PC-9 (cell line): ENCODE measurements around the gene RGL2. TPM values are rescaled to one million over a fixed set of nuclear protein-coding genes. Genes with fewer than 3 reads are reported as not detected.
A peak's percentile ranks its signal among the peaks of the same experiment; 100 is the strongest.

Experiments
- BruUV-seq: library from RNA; stranded (reverse); fragments of 400-500 nt; replicated peaks from 2 replicates; lab custom pipeline; 2021; lab: Mats Ljungman, UMichigan
- CTCF ChIA-PET: fragments of 300-600 bp; sonication (Branson Sonifier 250); formaldehyde crosslinking; loops from one replicate; lab custom pipeline; 2022; ENCODE audit warnings: antibody characterized with exemption; lab: Charles Lee
- POLR2A ChIA-PET: fragments of 300-600 bp; sonication (Branson Sonifier 250); formaldehyde crosslinking; loops from one replicate; lab custom pipeline; 2022; ENCODE audit warnings: antibody characterized with exemption; ENCODE audit not compliant: unreplicated experiment; lab: Charles Lee
- DNase-seq, 2 experiments: peaks; one replicate each; pipeline versions ENCODE4 v3.0.0 to v3.0.0-alpha.2; 2015 to 2022; ENCODE audit warnings: mixed read lengths in 1 of 2
- H2AFZ ChIP-seq: fragments of 200-600 bp; sonication (generic); 2 replicates; pipeline ENCODE4 v1.8.1; 2017; ENCODE audit warnings: antibody characterized with exemption
- H3F3A ChIP-seq: fragments of 200-600 bp; sonication (generic); 2 replicates; pipeline ENCODE4 v1.8.1; 2017; ENCODE audit warnings: antibody characterized with exemption, mild to moderate bottlenecking, low read depth; ENCODE audit not compliant: insufficient read depth
- H3K27ac ChIP-seq: fragments of 200-600 bp; sonication (generic); 2 replicates; pipeline ENCODE4 v1.6.1; 2016; ENCODE audit warnings: mixed run types
- H3K27me3 ChIP-seq: fragments of 200-600 bp; sonication (generic); 2 replicates; pipeline ENCODE4 v1.6.1; 2016; ENCODE audit warnings: low read depth, mixed run types; ENCODE audit not compliant: insufficient read depth
- H3K36me3 ChIP-seq: fragments of 200-600 bp; sonication (generic); 2 replicates; pipeline ENCODE4 v1.6.1; 2016; ENCODE audit warnings: low read depth, mixed run types
- H3K4me1 ChIP-seq: fragments of 200-600 bp; sonication (generic); replicated peaks from 2 replicates; pipeline ENCODE4 v1.6.1; 2016; ENCODE audit warnings: mixed run types; ENCODE audit not compliant: insufficient read depth
- H3K4me2 ChIP-seq: fragments of 200-600 bp; sonication (generic); 2 replicates; pipeline ENCODE4 v1.6.1; 2017; ENCODE audit warnings: mixed run types
- H3K4me3 ChIP-seq: fragments of 200-600 bp; sonication (generic); 2 replicates; pipeline ENCODE4 v1.6.1; 2016; ENCODE audit warnings: mixed run types
- H3K79me2 ChIP-seq: fragments of 200-600 bp; sonication (generic); 2 replicates; pipeline ENCODE4 v1.6.1; 2017; ENCODE audit warnings: low read depth, mixed run types
- H3K9me2 ChIP-seq: fragments of 200-600 bp; sonication (generic); 2 replicates; pipeline ENCODE4 v1.8.1; 2017; ENCODE audit warnings: mild to moderate bottlenecking; ENCODE audit not compliant: insufficient read depth
- H3K9me3 ChIP-seq: fragments of 200-600 bp; sonication (generic); 2 replicates; pipeline ENCODE4 v1.8.1; 2016; ENCODE audit warnings: low read depth; ENCODE audit not compliant: insufficient read depth
- H4K20me1 ChIP-seq: fragments of 200-600 bp; sonication (generic); 2 replicates; pipeline ENCODE4 v1.8.1; 2017; ENCODE audit not compliant: insufficient read depth
- EZH2 ChIP-seq: fragments of 200-600 bp; sonication (generic); IDR thresholded peaks from 2 replicates; pipeline ENCODE4 v1.8.0; 2017; ENCODE audit warnings: antibody characterized with exemption, low read depth
- intact Hi-C: fragments of 100-400 bp; cut with micrococcal nuclease; formaldehyde crosslinking; loops from one replicate; pipeline ENCODE4 v1.10.0; 2022; ENCODE audit not compliant: unreplicated experiment
- total RNA-seq: library from RNA; stranded (reverse); gene quantifications from 2 replicates; pipeline ENCODE4 v1.2.3, GENCODE V29; 2021
- TF ChIP-seq, protein P1 (sequence below): fragments of 200-600 bp; sonication (generic); conservative IDR thresholded peaks from 2 replicates; pipeline ENCODE4 v1.6.1; 2017; ENCODE audit warnings: mixed run types, antibody characterized with exemption, mild to moderate bottlenecking, moderate library complexity

The RGL2 gene
- total RNA-seq, 1 experiment from 2014 or later = 102 TPM

DNA sequence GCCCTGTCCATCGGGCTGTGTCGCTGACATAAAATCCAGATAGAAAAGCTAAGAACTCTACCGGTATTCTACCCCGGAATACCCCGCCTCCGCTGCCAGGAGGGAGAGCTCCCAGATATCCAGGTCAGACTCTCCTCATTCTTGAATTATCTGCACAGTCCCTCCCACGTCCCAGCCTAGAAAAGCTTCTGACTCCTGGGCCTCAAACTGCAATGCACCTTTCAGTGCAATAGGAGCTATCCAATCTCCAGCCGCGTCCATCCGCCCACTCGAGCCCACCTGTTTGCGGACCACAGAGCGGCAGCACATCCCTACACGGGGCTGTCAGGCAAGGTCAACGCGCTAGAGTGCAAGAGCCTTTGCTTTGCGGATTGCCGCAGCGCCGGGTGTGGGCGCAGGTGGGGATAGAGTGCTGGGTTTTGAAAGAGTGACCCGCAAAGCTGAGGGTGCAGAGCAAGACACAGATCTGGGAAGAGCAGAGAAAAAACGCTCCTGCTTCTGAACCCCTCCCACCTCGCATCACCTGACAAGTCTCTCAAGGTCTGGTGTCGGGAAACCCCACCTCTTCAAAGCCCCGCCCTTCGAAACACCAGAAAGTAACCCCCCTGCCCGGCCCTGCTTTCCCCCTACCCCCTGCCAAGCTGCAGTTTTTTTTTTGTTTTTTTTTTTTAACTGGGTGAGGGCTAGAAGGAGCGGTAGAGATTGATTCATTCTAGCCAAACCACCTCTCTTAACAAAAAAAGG is 13.8 kb upstream of the RGL2 start:
- Histone ChIP-seq H3K27ac (peak overlapping the region; percentile 72), H4K20me1 (peaks cover 6% of the 10 kb centered on the region; the same call in 1 of the 2 replicates), H3K9me3 (no peaks in the 10 kb centered on the region), H3K4me2 (peak overlapping the region; percentile 89), H3K27me3 (no peaks in the 10 kb centered on the region), H3K36me3 (no peaks in the 10 kb centered on the region), H3F3A (peaks cover 27% of the 10 kb centered on the region), H3K9me2 (no peaks in the 10 kb centered on the region), H2AFZ (peak overlapping the region; percentile 81; the same call in 1 of the 2 replicates), H3K4me1 (peaks cover 19% of the 10 kb centered on the region), H3K79me2 (peaks cover 42% of the 10 kb centered on the region), H3K4me3 (peak overlapping the region; percentile 81)
- CTCF ChIA-PET = interaction anchor here (0.6 to 1.5 kb wide), 5 partner anchors 13 to 1058 kb away, joined by 3 to 7 read pairs (median 4); no protein-coding TSS in a partner anchor
- peak; percentile 76 for DNase-seq
- TSS peak; percentile 4 for BruUV-seq
- intact Hi-C loops = loop anchor here (2.0 to 10.0 kb wide), 3 partner anchors 14 to 345 kb away; partner anchors contain the start of genes BRD2 and RGL2
- no peak for TF ChIP-seq EZH2
- TF ChIP-seq, protein P1, sequence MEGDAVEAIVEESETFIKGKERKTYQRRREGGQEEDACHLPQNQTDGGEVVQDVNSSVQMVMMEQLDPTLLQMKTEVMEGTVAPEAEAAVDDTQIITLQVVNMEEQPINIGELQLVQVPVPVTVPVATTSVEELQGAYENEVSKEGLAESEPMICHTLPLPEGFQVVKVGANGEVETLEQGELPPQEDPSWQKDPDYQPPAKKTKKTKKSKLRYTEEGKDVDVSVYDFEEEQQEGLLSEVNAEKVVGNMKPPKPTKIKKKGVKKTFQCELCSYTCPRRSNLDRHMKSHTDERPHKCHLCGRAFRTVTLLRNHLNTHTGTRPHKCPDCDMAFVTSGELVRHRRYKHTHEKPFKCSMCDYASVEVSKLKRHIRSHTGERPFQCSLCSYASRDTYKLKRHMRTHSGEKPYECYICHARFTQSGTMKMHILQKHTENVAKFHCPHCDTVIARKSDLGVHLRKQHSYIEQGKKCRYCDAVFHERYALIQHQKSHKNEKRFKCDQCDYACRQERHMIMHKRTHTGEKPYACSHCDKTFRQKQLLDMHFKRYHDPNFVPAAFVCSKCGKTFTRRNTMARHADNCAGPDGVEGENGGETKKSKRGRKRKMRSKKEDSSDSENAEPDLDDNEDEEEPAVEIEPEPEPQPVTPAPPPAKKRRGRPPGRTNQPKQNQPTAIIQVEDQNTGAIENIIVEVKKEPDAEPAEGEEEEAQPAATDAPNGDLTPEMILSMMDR = no peak
- POLR2A ChIA-PET = interaction anchor here (1.2 kb wide), 1 partner anchor 13 kb away, joined by 6 read pairs; no protein-coding TSS in a partner anchor

DNA sequence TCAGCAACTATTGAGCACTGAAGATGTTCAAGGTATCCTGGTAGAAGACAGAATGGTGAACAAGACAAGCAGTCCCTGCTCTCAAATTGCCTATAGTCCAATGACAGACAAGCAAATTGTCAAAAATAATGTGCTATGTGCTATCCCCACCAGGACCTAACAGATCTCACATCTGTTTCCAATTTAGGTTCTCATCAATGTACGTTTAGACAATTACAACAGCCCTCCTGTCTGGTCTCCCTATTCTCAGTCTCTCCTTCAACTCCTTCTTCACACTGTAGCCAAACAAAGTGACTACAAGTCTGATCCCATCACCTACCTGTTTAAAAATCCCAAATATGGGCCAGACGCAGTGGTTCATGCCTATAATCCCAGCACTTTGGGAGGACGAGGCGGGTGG is 7.6 kb upstream of the RGL2 start:
- Histone ChIP-seq H3K4me1 (peaks cover 5% of the 10 kb centered on the region; the same call in 1 of the 2 replicates), H3K9me3 (no peaks in the 10 kb centered on the region), H3K27ac (no peak overlapping the region), H2AFZ (no peak overlapping the region), H3K4me3 (no peak overlapping the region), H3K79me2 (peaks cover 31% of the 10 kb centered on the region), H4K20me1 (no peaks in the 10 kb centered on the region; the same call in 1 of the 2 replicates), H3K9me2 (no peaks in the 10 kb centered on the region), H3K36me3 (peaks cover 4% of the 10 kb centered on the region), H3K4me2 (no peak overlapping the region), H3F3A (peaks cover 17% of the 10 kb centered on the region), H3K27me3 (no peaks in the 10 kb centered on the region)
- intact Hi-C loops = no loop called here
- no peak for TF ChIP-seq EZH2
- TF ChIP-seq, protein P1 = no peak
- DNase-seq = no peak
- ChIA-PET CTCF (no interaction called here), POLR2A (no interaction called here)
- BruUV-seq = no TSS peak

DNA sequence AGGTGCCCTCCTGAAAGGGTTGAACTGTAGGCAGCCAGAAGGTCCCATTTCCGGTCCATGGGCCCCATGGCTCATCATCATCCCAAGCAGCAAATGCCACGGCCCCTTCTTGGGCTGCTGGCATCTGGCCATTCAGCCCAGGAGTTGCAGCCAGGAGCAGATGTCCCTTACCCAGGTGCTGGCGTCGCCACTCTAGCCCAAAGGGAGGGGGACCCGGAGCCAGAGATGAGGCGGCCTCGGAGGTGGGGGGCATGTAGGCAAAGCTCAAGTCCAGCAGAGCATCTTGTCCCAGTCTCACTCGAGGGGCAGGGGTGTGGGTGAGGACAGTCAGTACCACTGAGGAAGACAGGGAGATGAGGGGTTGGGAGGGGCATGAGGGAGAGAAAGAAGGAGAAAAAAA is 6.3 kb upstream of the RGL2 start:
- Histone ChIP-seq H3K9me3 (no peaks in the 10 kb centered on the region), H3F3A (peaks cover 29% of the 10 kb centered on the region), H3K27me3 (no peaks in the 10 kb centered on the region), H3K4me2 (no peak overlapping the region), H3K4me1 (peaks cover 15% of the 10 kb centered on the region), H2AFZ (no peak overlapping the region), H3K4me3 (no peak overlapping the region), H3K79me2 (peaks cover 31% of the 10 kb centered on the region), H3K27ac (no peak overlapping the region), H4K20me1 (no peaks in the 10 kb centered on the region; the same call in 1 of the 2 replicates), H3K9me2 (no peaks in the 10 kb centered on the region), H3K36me3 (peaks cover 4% of the 10 kb centered on the region)
- TF ChIP-seq EZH2 = no peak
- TF ChIP-seq, protein P1 = no peak
- ChIA-PET POLR2A (no interaction called here), CTCF (no interaction called here)
- intact Hi-C loops = no loop called here
- no TSS peak for BruUV-seq
- DNase-seq = no peak
